A673 (cell line): ENCODE data around the gene RRAS2. TPM values are rescaled to one million over a fixed set of nuclear protein-coding genes. Genes with fewer than 3 reads are reported as not detected.

Experiments used
- BruUV-seq: library from RNA; stranded (reverse); fragments of 400-500 nt; replicated peaks from 2 replicates; lab custom pipeline; 2021; lab: Mats Ljungman, UMichigan
- CTCF ChIA-PET: fragments of 300-600 bp; sonication (Branson Sonifier 250); formaldehyde crosslinking; loops from one replicate; lab custom pipeline; 2022; ENCODE audit warnings: antibody characterized with exemption; lab: Charles Lee
- POLR2A ChIA-PET: fragments of 300-600 bp; sonication (Branson Sonifier 250); formaldehyde crosslinking; loops from one replicate; lab custom pipeline; 2022; ENCODE audit warnings: antibody characterized with exemption; ENCODE audit not compliant: low non-redundant PET; lab: Charles Lee
- DNase-seq: peaks from one replicate; pipeline ENCODE4 v3.0.0-alpha.2; 2015; ENCODE audit warnings: low spot score
- H3K27ac ChIP-seq: fragments of 200-600 bp; sonication (generic); 2 replicates; pipeline ENCODE4 v1.5.1; 2016; ENCODE audit warnings: mixed run types, low read depth, mild to moderate bottlenecking, mixed read lengths, antibody characterized with exemption, low read length; ENCODE audit not compliant: poor library complexity, severe bottlenecking
- H3K27me3 ChIP-seq: fragments of 200-600 bp; sonication (generic); replicated peaks from 2 replicates; pipeline ENCODE4 v1.6.1; 2017; ENCODE audit warnings: mixed run types, low read depth, mild to moderate bottlenecking, mixed read lengths, antibody characterized with exemption, low read length; ENCODE audit not compliant: insufficient read depth, poor library complexity
- H3K36me3 ChIP-seq: fragments of 200-600 bp; sonication (generic); 2 replicates; pipeline ENCODE4 v1.6.1; 2016; ENCODE audit warnings: mixed run types, mild to moderate bottlenecking, mixed read lengths, antibody characterized with exemption, low read length; ENCODE audit not compliant: insufficient read depth, poor library complexity, severe bottlenecking
- H3K4me1 ChIP-seq: fragments of 200-600 bp; sonication (generic); 2 replicates; pipeline ENCODE4 v1.6.1; 2017; ENCODE audit warnings: mixed run types, mild to moderate bottlenecking, mixed read lengths, antibody characterized with exemption, low read length; ENCODE audit not compliant: insufficient read depth, poor library complexity, severe bottlenecking
- H3K4me3 ChIP-seq: fragments of 200-600 bp; sonication (generic); 2 replicates; pipeline ENCODE4 v1.5.1; 2016; ENCODE audit warnings: low read depth, mixed run types, mild to moderate bottlenecking, mixed read lengths, low read length; ENCODE audit not compliant: poor library complexity, severe bottlenecking
- H3K9me3 ChIP-seq: fragments of 200-600 bp; sonication (generic); 2 replicates; pipeline ENCODE4 v1.6.1; 2016; ENCODE audit warnings: mixed run types, low read depth, mild to moderate bottlenecking, mixed read lengths, antibody characterized with exemption, low read length; ENCODE audit not compliant: poor library complexity, severe bottlenecking
- CTCF ChIP-seq: fragments of 300-800, 200-600 bp; sonication (generic); conservative IDR thresholded peaks from 2 replicates; pipeline ENCODE4 v1.5.1; 2017; ENCODE audit warnings: low read depth, mild to moderate bottlenecking, antibody characterized with exemption, low read length, moderate library complexity, mixed read lengths
- EZH2 ChIP-seq: fragments of 200-600 bp; sonication (generic); IDR thresholded peaks from 2 replicates; pipeline ENCODE4 v1.6.1; 2017; ENCODE audit warnings: borderline replicate concordance, low read depth, mild to moderate bottlenecking, mixed read lengths, antibody characterized with exemption, low read length; ENCODE audit not compliant: poor library complexity, severe bottlenecking
- intact Hi-C: fragments of 100-400 bp; cut with micrococcal nuclease; formaldehyde crosslinking; loops from one replicate; pipeline ENCODE4 v1.10.0; 2022; ENCODE audit not compliant: unreplicated experiment
- total RNA-seq: library from RNA; stranded (reverse); gene quantifications from 2 replicates; pipeline ENCODE4 v1.2.3, GENCODE V29; 2021

The RRAS2 gene
- total RNA-seq, 1 experiment from 2014 or later = 23.3 TPM

DNA sequence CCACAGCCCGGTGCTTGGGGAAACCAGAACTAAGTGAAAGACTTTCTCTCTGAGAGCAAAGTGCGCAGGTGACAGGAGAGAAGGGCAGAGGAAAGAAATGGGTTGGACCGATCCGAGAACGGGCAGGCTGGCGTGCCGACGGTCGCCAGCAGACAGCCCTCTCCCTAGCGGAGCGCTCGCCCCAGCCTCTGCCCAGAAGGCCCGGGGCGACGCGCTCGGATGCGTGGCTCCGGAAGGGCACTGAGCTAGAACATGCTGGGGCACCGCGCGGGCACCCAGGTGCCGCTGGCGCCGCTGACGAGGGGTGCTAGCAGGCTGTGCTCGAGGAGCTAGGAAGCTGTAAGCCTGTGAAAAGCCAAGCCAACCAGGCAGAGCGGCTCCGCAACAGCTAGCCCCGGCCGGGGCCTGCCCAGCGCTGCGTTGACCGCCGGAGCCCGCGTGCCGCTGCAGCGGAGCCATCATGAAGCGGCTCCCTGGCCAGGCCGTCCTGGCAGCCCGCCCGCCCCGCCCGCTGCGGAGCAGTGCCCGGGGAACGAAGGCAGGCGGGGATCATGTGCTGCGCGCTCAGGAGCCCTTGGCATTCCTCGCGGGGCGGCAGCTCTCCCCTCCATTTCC is 22.1 kb upstream of the RRAS2 start:
- DNase-seq = peak; percentile 40
- ChIA-PET CTCF (no interaction called here), POLR2A (no interaction called here)
- Histone ChIP-seq H3K4me3 (peak overlapping the region; percentile 46), H3K27me3 (peaks cover 30% of the 10 kb centered on the region), H3K4me1 (no peaks in the 10 kb centered on the region), H3K27ac (no peak overlapping the region), H3K9me3 (no peaks in the 10 kb centered on the region), H3K36me3 (no peaks in the 10 kb centered on the region)
- intact Hi-C loops = no loop called here
- no TSS peak for BruUV-seq
- TF ChIP-seq CTCF = no peak
- no peak for TF ChIP-seq EZH2

GRCh38 chr11:14380125-14380936 is 21.3 kb upstream of the RRAS2 start:
- CTCF ChIA-PET = no interaction called here

DNA sequence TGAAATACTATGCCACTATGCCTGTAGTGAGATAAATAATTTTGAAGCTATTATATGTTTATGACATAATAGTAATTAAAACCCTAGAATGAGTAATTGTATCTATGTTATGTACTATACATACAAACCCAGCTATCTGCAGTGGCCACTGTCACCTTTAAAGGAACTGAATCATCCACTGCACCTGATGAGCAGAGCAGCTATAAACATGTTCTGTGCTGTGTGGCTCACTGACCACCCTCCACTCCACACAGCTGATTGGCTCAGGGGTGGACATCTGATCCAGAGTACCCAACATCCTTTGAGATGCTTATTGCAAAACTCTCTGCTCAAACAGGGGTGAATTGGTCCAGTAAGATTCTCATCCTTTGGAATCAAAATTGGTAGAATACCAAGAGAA is 19.2 kb upstream of the RRAS2 start:
- CTCF ChIA-PET = no interaction called here

More at GRCh38 chr11:14380125-14380936, 21.3 kb upstream of the RRAS2 start:
- intact Hi-C loops = no loop called here
- Histone ChIP-seq H3K4me3 (peak overlapping the region; percentile 46), H3K27ac (no peak overlapping the region), H3K4me1 (no peaks in the 10 kb centered on the region), H3K9me3 (no peaks in the 10 kb centered on the region), H3K27me3 (peaks cover 30% of the 10 kb centered on the region), H3K36me3 (no peaks in the 10 kb centered on the region)
- TF ChIP-seq EZH2 (no peak), CTCF (no peak)
- no TSS peak for BruUV-seq
- DNase-seq = no peak
- POLR2A ChIA-PET = no interaction called here

More for the DNA sequence above, 19.2 kb upstream of the RRAS2 start:
- BruUV-seq = no TSS peak
- intact Hi-C loops = no loop called here
- Histone ChIP-seq H3K27ac (no peak overlapping the region), H3K27me3 (peaks cover 30% of the 10 kb centered on the region), H3K4me1 (no peaks in the 10 kb centered on the region), H3K4me3 (no peak overlapping the region), H3K36me3 (no peaks in the 10 kb centered on the region), H3K9me3 (no peaks in the 10 kb centered on the region)
- POLR2A ChIA-PET = interaction anchor here (0.6 kb wide), 1 partner anchor 17 kb away, joined by 8 read pairs; no protein-coding TSS in a partner anchor
- no peak for TF ChIP-seq EZH2
- TF ChIP-seq CTCF = no peak
- no peak for DNase-seq
